Dermis microvascular lymphatic vessel endothelial cell (primary cell): ENCODE results near the gene THUMPD1. TPM values are rescaled to one million over a fixed set of nuclear protein-coding genes. Genes with fewer than 3 reads are reported as not detected.
A peak's percentile ranks its signal among the peaks of the same experiment; 100 is the strongest.
"Not testable (repeated sequence)": the region's sequence is repeated elsewhere in the genome, so short reads cannot be mapped to it uniquely, and the experiment has no call there.

Experiments used
- DNase-seq, 2 donors: peaks; one replicate each; pipeline versions ENCODE4 v3.0.0 to v3.0.0-alpha.2; 2010; ENCODE audit warnings: low read depth in 2 of 2
- total RNA-seq: library from RNA; depleted of rRNA; stranded (reverse); fragments of >200 nt; gene quantifications from 2 replicates; pipeline ENCODE4 v1.2.1, GENCODE V29; 2014

Gene THUMPD1
- total RNA-seq, 1 donor from 2014 or later = 57.3 TPM

DNA sequence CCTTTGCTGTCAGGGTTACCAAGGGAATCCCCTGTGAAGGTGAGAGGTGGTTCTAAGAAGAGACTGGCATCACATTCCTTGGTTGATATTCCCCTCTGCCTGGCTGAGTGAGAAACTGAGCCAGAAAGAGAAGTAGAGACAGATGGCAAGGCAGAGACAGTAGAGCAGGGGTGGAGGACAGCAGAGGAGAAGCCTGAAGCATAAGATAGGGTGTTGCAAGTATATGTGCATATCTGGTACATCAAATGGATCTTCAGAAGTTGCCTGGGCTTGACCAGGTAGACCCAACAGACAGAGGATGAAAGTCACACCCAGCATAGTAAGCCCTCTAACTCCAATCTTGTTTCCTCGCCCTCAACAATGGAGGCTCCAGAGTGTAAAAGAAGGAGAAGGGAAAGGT lies 7.9 kb upstream of the THUMPD1 start:
- no peak for DNase-seq

DNA sequence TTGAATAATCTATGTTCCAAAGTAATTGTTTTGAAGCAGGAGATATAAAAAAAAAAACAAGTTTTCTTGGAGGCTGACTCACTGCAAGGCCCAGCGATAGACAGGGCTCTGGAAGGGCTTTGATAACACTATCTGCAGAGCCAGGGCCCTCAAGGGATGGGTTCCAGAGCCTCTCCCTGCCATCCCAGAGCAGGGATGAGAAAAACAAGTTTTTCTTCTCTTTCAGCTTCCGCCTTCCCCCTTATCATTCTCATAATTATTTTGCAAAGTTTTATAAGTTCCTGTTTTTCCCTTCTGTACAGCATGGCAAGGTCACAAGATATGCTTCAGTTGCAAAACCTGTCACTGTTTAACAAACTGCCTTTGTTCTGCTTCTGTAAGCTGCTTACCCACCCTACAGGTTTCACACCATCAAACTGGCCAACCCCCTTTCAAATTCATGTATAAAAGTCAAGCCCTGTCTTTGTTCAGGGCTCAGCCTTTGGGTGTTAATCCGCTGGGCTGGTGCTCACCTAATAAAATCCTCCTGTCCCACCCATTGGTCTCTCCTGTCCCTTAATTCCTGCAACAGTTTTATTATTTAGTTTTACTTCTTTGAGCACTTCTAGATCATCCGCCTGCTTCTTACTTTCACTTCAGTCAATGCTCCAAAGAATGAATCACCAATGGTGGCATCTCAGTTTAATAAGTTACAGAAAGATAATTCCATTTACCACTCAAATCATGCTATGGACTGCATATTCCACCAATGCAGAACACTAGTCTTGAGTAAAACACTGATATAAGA lies 5.6 kb upstream of the THUMPD1 start:
- no peak for DNase-seq

DNA sequence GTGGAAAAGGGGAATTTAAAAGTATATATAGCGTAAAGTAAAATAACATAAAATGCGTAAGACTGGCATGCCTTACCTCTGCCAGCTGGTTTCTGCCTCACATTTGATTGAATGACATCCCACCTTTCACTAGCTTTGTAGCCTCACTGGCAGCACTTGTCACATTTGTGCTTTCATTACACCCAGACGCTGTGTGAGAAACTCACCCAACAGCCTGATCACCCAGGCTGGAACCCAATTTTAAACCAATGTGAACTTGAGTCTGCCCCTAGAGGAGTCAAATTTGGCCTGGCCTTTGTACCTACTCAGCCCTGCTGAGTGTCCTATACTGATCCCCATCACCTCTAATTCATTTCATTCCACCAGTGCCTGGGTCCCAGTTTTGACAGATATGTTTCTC lies 4.8 kb upstream of the THUMPD1 start:
- no peak for DNase-seq

DNA sequence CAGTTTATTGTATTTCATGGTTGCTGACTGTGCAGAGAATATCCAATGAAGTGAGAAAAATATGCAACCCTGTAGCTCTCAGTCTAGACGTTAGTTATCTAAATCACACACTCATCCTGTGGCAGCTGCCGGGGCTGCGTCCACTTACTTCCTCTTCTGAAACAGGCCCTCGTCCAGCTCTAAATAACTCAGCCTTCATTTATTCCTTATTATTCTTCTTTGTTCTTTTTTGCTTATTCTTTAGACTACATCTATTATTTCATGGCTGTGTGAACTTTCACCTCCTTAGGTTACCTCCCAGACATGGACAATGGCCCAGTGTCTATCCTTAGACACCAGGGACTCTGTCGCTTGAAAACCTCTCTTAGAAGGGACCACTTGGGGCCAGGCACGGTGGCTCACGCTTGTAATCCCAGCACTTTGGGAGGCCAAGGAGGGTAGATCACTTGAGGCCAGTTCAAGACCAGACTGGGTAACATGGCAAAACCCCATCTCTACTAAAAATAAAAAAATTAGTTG lies 3.4 kb upstream of the THUMPD1 start:
- DNase-seq = peak; percentile 28 to 79

DNA sequence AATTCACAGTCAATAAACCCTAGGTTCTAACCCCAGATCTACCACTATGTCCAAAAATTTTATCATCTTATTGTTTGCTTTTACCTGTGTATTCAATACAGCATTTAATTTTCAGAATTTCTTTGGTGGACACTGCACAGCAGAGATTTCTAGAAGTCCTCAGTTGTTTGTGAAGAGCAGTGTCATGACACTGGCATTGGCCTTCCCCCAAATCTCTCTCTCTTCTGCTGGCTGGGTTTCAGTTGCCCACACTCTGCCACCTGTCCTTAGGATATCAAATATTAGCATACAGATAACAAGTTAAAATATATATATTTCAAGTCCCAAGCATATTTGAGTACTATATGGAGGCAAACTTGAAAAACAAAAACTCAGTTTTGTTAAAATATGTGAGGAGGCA lies 2.0 kb upstream of the THUMPD1 start:
- DNase-seq = no peak

DNA sequence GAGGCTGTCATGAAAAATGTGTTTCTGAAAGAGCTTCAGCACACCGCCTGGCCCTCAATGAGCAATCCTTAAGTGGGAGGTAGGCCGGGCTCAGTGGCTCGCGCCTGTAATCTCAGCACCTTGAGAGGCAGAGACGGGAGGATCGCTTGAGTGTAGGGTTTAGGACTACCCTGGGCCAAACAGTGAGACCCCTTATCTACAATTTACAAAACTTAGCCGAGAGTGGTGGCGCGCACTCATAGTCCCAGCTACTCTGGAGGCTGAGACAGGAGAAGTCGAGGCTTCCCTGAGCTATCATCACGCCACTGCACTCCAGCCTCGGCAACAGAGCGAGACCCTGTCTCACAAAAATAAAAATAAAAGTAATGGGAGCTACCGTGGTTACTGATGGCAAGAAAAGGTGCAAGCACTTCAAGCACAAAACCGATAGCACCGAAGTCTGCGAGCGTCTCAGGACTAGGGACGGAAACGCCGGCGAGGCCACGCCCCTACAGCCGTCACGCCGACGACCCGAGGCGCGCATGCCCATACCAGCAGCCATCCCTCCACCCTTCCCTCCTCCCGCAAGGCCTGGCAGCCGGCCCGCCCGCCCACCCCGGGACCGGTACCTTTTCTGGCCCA lies 607 bp downstream of the THUMPD1 start:
- DNase-seq = peak; percentile 58 to 84

DNA sequence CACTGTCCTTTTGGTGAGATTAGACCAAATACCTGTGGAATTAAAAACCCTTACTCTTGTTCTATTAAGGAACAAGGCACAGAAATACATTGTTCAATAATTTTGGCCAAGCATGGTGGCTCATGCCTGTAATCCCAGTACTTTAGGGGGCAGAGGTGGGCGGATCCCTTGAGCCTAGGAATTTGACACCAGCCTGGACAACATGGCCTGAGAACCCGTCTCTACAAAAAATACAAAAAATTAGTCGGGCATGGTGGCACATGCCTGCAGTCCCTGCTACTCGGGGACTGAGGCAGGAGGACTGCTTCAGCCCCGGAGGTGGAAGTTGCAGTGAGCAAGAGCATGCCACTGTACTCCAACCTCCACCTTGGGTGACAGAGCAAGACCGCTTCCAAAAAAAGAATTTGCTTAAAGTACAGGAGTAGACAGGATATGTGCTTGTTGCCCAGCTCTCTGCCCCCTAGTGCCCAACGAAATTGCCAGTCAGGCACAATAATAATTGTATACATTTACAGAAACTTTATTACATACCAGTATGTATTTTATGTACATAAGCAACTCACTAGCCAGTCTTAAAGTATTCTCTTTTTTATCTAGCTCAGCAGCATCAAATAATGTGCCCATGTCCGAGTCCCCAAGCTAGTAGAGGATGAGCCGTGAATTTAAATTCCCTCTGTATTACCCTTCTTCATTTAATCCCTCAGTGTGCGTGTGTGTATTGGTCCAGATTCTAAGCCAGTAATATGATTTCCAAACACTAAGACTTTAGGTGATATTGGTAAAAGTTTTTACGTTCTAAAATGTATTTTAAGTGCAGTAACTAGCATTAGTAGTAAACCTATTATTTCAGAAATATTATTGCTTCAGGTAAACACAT lies 1.4 kb downstream of the THUMPD1 start:
- DNase-seq = peak in 1 of 2 donors; percentile 37

DNA sequence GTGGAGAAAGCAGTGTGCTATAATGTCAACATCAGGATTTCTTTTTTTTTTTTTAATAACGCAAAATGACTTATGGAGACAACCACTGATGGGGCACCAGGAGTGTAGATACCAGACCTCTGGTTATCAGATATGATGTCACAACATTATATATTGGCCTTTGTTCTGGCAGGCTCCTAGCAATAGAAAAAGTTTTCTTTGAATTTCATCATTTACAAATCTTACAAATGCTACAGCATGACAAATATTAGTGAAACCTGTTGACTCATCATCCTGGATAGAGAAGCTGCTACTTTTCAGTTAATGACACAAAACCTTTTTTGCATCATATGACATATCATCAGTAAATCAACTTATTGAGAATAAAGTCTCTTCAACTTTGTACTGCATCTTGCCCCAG lies 6.1 kb downstream of the THUMPD1 start:
- no peak for DNase-seq

DNA sequence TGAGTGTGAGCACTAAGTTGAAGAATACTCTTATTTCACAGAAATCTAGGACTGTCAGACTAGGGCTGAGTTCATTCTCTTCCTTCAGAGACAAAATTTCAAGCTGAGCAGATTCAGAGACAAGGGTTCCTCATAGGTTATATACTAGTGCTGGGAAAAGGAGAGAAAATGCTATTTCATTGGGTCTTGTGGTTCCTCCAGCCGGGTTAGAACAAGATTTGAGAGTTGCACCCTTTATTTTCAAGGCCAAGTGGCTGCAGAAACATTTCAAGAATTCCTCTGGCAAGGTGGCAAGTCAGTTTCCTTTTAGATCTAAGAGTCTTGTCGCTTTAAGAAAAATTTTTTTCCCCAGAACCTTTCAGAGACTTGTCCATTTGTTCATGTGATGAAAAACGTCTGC lies 6.8 kb downstream of the THUMPD1 start:
- no peak for DNase-seq

DNA sequence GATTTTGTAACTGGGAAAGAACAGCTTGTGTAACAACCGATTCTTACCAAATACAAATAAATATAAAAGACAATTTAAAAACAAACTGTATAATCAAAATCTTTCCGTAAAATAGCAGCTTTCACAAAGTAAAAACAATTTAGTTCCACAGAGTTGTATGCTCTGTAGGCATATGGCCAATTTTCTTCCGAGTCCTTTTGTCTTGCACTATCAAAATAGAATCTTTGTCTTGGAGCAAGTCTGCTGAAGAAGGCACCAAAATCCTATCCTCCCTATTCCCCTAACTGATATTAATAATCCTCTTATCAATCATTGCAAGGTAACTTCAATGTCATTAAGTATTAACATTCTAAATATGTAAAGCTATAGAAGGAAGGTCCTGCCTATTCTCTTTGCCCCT lies 7.6 kb downstream of the THUMPD1 start:
- no peak for DNase-seq

DNA sequence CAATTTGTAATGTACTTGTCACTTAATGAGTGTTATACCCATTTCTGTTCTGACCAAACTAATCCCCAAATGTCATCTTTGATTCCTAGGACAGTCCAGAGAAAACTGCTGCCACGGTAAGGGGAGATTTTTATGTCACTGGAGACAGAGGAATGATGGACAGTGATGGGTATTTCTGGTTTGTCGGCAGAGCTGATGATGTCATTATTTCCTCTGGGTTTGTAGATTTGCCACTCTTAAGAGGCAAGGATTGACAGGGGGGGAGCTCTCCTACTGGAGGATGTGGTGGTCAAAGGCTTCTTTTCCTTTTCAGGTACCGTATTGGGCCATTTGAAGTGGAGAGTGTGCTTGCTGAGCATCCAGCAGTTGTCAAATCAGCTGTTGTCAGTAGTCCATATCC lies 12.5 kb downstream of the THUMPD1 start:
- no peak for DNase-seq

DNA sequence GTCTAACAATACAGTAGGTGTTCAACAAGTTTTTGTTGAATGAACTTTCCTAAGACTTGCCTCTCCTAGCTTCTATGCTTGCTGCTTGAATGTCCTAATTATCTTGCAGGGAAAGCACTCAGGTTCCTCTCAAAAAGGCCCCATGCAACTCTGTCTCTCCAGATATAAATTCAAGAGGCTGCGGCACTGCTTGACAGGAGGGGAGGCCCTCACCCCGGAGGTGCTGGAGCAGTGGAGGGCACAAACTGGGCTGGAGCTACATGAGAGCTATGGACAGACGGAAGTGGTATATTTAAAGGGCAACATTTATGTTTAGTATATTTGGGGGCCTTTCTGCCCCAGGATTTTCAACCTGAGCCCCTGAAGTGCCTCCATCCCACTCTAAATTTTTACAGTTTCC lies 14.4 kb downstream of the THUMPD1 start:
- no peak for DNase-seq

DNA sequence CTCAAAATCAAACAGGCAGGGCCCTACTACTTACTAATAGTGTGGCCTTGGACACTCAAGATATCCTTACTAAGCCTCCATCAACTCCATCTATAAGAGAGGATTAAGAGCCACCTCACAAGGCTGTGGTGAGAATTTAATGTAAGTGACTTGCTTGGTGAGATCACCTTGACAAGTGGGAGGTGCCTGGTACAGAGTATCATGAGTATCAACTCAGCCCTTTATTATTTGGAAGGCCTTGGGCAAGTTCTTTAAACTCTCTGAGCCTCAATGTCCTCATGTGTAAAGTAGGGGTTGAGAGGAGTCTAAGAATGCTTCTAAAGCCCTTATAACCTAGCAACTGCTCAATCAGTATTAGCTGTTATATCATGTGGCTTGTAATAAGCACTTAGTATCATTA lies 15.0 kb downstream of the THUMPD1 start:
- DNase-seq = no peak

DNA sequence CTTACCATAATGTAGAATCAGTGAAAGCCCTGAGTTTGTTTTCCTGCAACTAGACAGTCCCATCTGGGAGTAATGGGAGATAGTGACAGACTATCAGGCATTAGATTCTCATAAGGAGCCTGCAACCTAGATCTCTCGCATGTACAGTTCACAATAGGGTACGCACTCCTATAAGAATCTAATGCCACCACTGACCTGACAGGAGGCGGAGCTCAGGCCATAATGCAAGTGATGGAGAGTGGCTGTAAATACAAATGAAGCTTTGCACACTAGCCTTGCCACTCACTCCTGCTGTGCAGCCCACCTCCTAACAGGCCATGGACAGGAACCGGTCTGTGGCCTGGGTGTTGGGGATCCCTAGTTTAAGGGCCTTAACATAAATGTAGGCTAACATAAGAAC lies 21.4 kb downstream of the THUMPD1 start:
- DNase-seq = no peak

DNA sequence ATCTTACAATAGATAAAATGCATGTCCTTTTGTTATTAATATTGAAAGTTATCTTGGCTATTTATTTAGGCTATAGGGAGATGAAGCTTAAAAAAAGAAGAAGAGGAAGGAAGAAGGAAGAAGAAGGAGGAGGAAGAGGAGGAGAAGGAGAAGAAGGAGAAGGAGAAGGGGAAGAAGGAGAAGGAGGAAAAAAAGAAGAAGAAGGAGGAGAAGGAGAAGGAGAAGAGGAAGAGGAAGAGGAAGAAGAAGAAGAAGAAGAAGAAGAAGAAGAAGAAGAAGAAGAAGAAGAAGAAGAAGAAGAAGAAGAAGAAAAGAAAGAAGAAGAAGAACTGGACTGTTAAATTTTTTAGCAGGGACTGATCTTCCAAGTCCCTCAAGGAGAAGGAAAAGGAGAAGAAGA lies 23.9 kb downstream of the THUMPD1 start:
- DNase-seq = not testable (repeated sequence)

DNA sequence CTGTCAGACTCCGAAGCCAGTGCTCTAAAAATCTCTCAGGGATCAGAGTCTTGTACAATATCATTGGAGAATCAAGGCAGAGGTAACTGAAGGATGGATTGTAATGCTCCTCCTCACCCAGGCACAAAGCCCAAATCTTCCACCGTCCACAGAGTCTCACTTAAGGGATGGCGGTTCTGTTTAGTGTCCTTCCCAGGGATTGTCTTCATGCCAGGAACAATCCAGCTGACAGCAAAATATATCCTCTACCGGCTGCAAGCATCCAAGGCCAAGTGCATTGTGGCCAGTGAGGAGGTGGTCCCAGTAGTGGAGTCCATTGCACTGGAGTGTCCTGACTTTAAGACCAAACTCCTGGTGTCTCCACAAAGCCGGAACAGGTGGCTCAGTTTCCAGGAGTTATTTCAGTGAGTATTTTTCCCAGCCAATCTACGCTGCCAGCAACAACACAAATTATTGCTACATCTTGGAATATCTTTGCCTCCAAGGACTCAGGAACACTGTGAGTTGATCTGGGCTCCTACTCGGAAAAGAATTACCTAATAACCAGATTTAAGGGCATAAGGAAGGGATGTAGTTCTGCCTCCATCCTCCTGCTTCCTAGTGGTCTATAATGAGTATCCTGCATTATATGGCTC lies 30.2 kb downstream of the THUMPD1 start:
- no peak for DNase-seq

DNA sequence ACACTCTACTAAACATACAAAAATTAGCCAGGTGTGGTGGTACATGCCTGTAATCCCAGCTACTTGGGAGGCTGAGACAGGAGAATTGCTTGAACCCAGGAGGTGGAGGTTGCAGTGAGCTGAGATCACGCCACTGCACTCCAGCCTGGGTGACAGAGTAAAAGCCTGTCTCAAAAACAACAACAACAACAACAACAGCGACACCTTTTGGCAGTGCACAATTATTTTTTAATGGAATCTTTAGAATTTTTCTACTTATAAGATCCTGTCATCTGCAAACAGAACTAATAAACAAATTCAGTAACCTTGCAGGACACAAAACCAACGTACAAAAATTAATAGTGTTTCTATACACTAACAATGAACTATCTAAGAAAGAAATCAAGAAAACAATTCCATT lies 33.5 kb downstream of the THUMPD1 start:
- peak; percentile 14 to 37 for DNase-seq

DNA sequence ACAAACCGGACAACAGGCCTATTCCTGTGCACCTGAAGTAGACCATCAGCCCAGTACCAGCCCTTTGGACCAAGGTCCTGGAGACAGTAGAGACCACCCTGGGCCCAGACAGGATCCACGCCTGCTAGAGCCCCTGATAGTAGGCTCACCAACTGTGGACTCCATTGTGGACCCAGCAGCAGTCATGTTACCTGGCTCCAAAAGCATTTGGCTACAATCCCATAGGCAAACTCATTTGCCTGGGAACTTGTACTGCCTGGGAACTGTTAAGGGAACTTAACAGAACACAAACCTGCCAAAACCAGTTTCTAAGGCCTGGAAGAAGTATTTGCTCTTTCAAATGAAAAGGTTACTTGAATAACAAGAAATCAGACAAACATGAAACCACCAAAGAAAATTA lies 34.2 kb downstream of the THUMPD1 start:
- DNase-seq = no peak

DNA sequence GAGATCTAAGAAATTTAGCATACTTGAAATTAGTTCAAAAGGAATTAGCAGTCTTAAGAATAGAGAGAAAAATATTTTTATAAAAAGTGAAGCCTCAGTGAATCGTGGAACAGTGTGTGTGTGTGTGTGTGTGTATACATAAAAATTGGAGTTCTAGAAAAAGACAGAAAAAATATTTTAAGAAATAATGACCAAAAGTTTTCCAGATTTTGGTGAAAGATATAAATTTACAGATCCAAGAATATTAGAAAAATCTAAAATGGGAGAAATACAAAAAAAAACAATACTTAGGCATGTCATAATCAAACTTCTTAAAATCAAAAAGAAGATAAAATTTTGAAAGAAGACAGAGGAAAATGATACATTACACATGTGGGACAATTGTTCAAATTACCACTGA lies 35.6 kb downstream of the THUMPD1 start:
- not testable (repeated sequence) for DNase-seq

DNA sequence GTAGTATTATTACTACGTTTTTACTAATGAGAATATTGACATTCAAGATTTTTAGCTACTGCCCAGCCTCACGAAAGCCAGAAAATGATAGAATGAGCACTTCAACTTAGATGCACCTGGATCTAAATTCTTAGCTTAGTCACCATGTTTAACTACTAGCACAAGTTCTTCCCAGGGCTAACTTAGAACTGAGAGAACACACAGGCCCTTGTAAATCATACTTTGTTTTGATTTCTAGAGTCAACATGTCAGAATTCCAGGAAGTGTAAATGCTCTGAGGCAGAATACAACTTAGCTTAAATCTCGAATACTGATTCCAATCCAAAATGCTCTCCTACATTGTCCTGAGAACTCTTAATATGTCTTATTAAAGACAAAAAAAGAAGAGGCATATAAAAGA lies 37.3 kb downstream of the THUMPD1 start:
- no peak for DNase-seq

DNA sequence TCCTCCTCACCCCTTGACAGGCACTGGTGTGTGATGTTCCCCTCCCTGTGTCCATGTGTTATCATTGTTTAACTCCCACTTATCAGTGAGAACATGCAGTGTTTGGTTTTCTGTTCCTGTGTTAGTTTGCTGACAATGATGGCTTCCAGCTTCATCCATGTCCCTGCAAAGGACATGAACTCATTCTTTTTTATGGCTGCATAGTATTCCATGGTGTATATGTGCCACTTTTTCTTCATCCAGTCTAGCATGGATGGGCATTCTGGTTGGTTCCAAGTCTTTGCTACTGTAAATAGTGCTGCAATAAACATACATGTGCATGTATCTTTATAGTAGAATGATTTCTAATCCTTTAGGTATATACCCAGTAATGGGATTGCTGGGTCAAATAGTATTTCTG lies 39.9 kb downstream of the THUMPD1 start:
- DNase-seq = not testable (repeated sequence)

DNA sequence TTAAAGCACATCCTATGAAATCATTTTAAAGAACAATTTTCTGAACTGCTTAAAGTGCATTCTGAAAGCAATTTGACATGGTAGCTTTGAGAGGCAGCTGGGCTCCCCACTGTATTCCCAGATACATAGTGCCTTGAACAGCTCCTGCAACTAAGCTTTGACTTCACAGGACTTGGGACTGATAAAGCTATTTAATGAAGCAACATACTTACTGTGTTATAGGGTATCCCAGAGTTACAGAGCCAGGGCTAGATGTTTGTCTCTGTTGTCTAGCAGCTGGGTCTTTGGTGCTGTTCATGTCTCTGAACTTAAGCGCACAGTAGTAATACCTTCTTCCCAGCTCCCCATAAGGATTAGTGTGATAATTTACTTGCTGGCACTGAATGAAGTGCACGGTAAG lies 45.0 kb downstream of the THUMPD1 start:
- no peak for DNase-seq
